LoVo (cell line): Measurements from ENCODE around the gene BTNL3.
A peak's percentile ranks its signal among the peaks of the same experiment; 100 is the strongest.

Experiments used
- DNase-seq: peaks from one replicate; pipeline ENCODE4 v3.0.0-alpha.2; 2016; ENCODE audit warnings: low spot score

BTNL3 gene

GRCh38 chr5:181047921-181048320 is 59.3 kb downstream of the BTNL3 start:
- no peak for DNase-seq

DNA sequence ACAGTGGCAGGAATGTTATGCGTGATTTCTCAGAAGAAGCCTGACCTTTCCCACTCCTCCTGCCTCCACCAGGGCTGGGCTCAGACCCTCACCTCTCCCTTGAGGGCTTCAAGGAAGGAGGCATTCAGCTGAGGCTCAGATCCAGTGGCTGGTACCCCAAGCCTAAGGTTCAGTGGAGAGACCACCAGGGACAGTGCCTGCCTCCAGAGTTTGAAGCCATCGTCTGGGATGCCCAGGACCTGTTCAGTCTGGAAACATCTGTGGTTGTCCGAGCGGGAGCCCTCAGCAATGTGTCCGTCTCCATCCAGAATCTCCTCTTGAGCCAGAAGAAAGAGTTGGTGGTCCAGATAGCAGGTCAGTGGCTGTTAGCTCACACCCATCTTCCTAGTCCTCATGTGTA is 61.4 kb downstream of the BTNL3 start:
- DNase-seq = no peak

GRCh38 chr5:181051841-181052671 is 63.4 kb downstream of the BTNL3 start:
- no peak for DNase-seq

DNA sequence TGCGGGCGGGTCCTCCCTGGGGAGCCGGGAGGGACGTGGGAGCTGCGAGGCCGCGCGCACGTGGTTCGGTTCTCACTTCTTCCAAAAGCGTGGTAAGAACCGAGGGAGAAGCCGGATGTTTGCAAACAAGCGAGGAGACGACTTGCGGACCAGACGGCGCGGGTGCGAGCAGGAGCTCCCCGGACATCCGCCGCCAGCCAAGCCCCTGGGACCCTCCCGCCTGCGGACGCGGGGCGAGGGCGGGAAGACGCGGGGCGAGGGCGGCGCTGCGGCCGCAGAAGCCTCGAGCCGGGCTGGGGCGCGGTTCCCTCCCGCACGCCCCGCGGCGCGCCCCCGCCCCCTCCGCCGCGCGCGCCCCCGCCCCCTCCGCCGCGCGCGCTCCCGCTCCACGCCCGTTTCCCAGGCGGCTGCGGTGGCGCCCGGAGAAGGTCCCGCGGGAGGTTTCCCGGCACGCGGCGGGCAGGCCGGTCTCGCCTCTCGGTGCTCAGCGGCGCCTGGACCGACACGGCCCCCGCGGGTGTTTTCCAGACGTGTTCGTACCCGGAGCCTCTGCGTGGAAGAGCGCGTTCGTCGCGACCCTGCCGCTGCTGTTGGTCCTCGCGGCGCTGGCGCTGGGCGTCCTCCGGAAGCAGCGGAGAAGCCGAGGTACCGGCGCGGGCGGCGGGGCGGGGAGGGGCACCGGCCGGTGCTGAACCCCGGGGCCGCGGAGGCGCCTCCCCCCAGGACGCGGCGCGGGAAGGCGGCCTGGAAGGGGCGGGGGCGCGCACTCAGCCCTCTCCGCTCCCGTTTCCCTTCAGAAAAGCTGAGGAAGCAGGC is 64.2 kb downstream of the BTNL3 start:
- DNase-seq = peak; percentile 42

DNA sequence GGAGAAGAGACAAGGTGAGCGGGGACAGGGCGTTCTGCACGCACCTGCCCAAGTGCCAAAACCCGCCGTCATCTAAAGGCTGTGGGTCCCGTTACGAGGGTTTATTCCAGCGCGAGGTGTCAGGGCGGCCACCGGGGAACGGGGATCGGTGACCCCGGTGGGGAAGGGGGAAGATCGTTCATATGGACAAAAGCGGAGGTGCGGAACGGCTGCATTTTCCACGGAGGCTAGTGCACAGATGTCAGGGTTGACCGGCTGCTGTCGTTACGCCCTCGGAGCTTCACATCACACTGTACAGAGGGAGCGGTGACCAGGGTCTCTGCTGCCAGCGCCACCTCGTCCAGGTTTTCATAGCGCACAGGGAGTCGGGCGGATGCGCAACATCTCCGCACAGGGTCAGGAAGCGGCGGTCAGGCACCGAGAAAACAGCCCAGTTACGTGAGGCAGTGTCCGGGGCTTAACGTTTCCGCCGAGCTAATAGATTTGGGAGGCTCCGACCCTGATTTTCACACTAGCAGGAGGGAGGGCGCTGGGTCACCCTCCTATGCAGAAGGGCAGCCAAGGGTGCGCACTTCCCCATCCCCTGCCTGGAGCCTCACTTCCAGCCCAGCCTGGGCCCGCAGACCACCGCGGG is 65.0 kb downstream of the BTNL3 start:
- no peak for DNase-seq

GRCh38 chr5:181054138-181054537 is 65.5 kb downstream of the BTNL3 start:
- DNase-seq = no peak

DNA sequence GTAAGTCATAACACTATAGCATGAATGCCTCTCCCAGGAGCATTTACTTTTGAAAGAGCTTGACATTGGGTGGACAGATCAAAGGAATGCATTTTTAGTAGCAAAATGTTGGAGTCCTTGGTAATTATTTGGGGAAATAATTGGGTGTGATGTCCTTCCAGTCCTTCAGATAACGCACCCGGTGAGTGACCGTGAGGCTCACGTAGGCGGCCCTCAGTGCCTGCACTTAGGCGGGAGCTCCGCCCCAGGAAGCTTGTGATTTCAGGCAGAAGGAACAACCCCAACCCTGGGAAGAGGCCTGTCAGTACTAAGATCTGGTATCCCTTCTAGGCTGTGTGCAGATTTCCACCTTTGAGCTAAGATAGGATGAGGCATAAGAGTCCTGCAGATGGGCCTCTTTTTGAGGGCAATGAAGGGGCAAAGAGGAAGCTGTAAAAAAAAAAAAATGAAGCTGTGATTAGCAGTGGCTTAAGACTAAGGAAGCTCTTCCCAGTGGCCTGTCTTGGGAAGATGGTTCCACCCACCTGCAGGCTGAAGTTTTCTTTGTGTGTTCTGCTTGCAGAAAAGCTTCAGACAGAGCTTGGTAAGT is 66.3 kb downstream of the BTNL3 start:
- DNase-seq = no peak
